Esophagus squamous epithelium (tissue), 5 donors: Measurements from ENCODE around the gene LCP1. TPM values are rescaled to one million over a fixed set of nuclear protein-coding genes. Genes with fewer than 3 reads are reported as not detected.

ENCODE experiments used
- DNase-seq: peaks from one replicate; lab custom pipeline; 2025; lab: John Stamatoyannopoulos, UW
- H3K27ac ChIP-seq, 4 donors: fragments of 200-600 bp; sonication (generic); one replicate each; pipeline ENCODE4 v1.5.1; 2016 to 2019; ENCODE audit warnings: mild to moderate bottlenecking in 1 of 4
- H3K27me3 ChIP-seq, 4 donors: fragments of 200-600 bp; sonication (generic); 1 replicate in 3 of 4; 2 replicates in 1 of 4; pipeline versions ENCODE4 v1.5.1 to v1.6.0; 2017 to 2021; ENCODE audit warnings: antibody characterized with exemption in 1 of 4
- H3K36me3 ChIP-seq, 3 donors: fragments of 200-600 bp; sonication (generic); one replicate each; pipeline ENCODE4 v1.5.1; 2016 to 2019
- H3K4me1 ChIP-seq, 3 donors: fragments of 200-600 bp; sonication (generic); one replicate each; pipeline ENCODE4 v1.5.1; 2017 to 2019
- H3K4me3 ChIP-seq, 4 donors: fragments of 200-600 bp; sonication (generic); 1 replicate in 3 of 4; 2 replicates in 1 of 4; pipeline ENCODE4 v1.5.1; 2016 to 2019; ENCODE audit warnings: mild to moderate bottlenecking in 2 of 4, moderate library complexity in 1 of 4
- H3K9me3 ChIP-seq, 3 donors: fragments of 200-600 bp; sonication (generic); one replicate each; pipeline ENCODE4 v1.5.1; 2016 to 2019
- CTCF ChIP-seq, 6 experiments: fragments of 450-650 bp in 4 of 6; fragments of 200-600 bp in 2 of 6; sonication (generic) in 2 of 6; IDR thresholded peaks; one replicate each; pipeline ENCODE4 v1.5.1; 2016 to 2019; ENCODE audit warnings: antibody characterized with exemption in 6 of 6, mild to moderate bottlenecking in 4 of 6, moderate library complexity in 4 of 6
- POLR2A ChIP-seq, 4 donors: fragments of 450-650 bp; IDR thresholded peaks; one replicate each; pipeline ENCODE4 v1.6.1; 2017; ENCODE audit warnings: antibody characterized with exemption in 4 of 4, mild to moderate bottlenecking in 4 of 4, moderate library complexity in 3 of 4
- WGBS, 2 donors: methylation state at CpG; one replicate each; pipeline ENCODE4 v1.1.5; 2018; 5-methylcytosine and 5-hydroxymethylcytosine counted together
- intact Hi-C: fragments of 100-400 bp; cut with DNase I; formaldehyde crosslinking; loops from one replicate; pipeline ENCODE4 v1.15.0; 2022
- total RNA-seq, 4 donors: library from RNA; depleted of rRNA; stranded (reverse); fragments of >200 nt; gene quantifications; one replicate each; pipeline ENCODE4 v1.1.0, GENCODE V29; 2016
- donor health status: DM: yes; HTN: yes; CAD: no.

LCP1 gene
- total RNA-seq, 4 donors from 2014 or later, result 8.7 to 33.9 (median 21.9) TPM

- Histone ChIP-seq H3K27ac (no peak overlapping the region), H3K9me3 (no peaks in the 10 kb centered on the region), H3K4me1 (no peaks in the 10 kb centered on the region), H3K4me3 (no peak overlapping the region), H3K36me3 (no peaks in the 10 kb centered on the region), H3K27me3 (peaks cover 0 to 6% (median 0%) of the 10 kb centered on the region in 4 donors)
- DNase-seq, result no peak
- no peak for TF ChIP-seq POLR2A (IDR thresholded peaks at IDR 0.05)
- no peak for TF ChIP-seq CTCF (IDR thresholded peaks at IDR 0.05)
- WGBS, 2 donors, result 78 to 89% methylated on average over 5 to 6 of the region's 6 CpGs
- intact Hi-C loops, result no loop called here
These were observed 29.2 kb downstream of the LCP1 start for GRCh38 chr13:46152627-46153328.

DNA sequence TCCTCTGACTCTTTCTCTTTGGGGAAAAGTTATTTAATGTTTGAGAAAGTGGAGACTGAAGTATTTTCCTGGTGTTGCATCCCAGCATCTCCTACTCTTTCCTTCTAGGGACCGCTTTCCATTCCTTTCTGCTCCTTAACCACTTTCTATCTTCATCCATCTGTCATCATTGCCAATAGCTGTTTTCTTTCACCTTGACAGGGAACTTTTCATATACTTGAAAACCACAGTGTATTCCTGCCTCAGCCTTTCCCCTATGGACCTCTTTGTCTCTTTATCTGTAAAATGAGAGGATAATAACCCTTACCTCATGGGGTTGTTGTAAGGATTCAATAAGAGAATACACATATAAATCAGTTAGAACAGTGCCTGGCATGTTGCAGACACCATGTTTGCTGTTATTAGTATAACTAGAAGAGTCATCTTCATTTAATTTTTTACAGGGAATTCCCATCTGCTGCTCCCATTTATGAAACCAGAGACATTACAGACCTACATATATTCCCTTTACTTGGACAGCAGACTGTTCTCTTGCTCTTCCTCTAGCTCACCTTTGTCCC lies 31.8 kb downstream of the LCP1 start:
- no peak for DNase-seq
- peaks cover 0 to 6% (median 0%) of the 10 kb centered on the region in 4 donors for H3K27me3 ChIP-seq
- no peak overlapping the region for H3K27ac ChIP-seq
- H3K4me3 ChIP-seq, result no peak overlapping the region
- H3K4me1 ChIP-seq, result no peaks in the 10 kb centered on the region
- intact Hi-C loops, result no loop called here
- H3K9me3 ChIP-seq, result no peaks in the 10 kb centered on the region
- WGBS, 2 donors, result 95 to 100% methylated on average over 1 of the region's 1 CpG
- TF ChIP-seq CTCF (IDR thresholded peaks at IDR 0.05), result no peak
- no peak for TF ChIP-seq POLR2A (IDR thresholded peaks at IDR 0.05)
- H3K36me3 ChIP-seq, result no peaks in the 10 kb centered on the region

DNA sequence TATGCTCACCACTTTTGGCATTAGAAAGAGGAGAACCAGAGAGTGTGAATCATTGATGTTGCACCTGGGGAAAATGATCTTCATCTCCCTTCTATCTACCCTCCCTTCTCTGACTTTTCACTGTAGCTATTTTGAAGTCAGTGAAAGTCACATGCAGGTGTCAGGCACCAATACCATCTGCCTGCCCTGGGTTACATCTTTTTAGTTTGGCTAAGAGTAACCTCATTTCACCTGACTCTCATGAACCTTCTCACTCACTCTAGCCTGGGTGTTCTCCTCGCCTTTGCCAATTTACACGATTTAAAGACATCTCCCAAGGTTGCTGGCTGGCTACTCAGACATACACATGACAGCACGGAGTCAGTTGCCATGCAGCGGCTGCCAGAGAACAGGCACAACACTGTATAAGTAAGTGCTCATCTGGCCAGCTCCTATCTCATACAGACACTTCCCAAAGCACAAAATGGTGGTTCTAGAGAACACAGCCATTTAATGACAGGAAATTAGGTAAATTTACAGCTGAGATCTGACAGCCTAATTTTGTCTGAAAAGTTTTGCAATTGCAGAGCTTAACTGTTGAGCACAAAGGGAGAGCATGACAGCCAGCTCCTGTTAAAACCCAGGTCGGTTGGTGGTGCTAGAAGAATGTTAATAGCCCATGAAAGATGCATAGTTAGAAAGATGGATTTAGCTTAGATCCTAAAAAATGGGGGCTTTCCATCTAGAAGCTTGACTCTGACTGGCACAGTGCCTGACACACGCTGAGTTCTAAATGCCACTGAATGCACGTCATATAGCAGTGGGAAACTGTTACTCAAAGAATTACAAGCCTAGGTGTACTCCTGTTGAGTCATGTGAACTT lies 32.5 kb downstream of the LCP1 start:
- H3K9me3 ChIP-seq, result no peaks in the 10 kb centered on the region
- H3K27me3 ChIP-seq, result peaks cover 0 to 6% (median 0%) of the 10 kb centered on the region in 4 donors
- no peak for TF ChIP-seq CTCF (IDR thresholded peaks at IDR 0.05)
- no peak for TF ChIP-seq POLR2A (IDR thresholded peaks at IDR 0.05)
- no peak overlapping the region for H3K27ac ChIP-seq
- no peaks in the 10 kb centered on the region for H3K36me3 ChIP-seq
- intact Hi-C loops, result no loop called here
- 66 to 68% methylated on average over 6 of the region's 7 CpGs for whole genome bisulfite sequencing, 2 donors
- no peaks in the 10 kb centered on the region for H3K4me1 ChIP-seq
- no peak for DNase-seq
- no peak overlapping the region for H3K4me3 ChIP-seq

GRCh38 chr13:46146898-46147297 lies 35.1 kb downstream of the LCP1 start:
- Histone ChIP-seq H3K36me3 (no peaks in the 10 kb centered on the region), H3K4me1 (no peaks in the 10 kb centered on the region), H3K4me3 (no peak overlapping the region), H3K9me3 (no peaks in the 10 kb centered on the region), H3K27me3 (peaks cover 0 to 6% (median 0%) of the 10 kb centered on the region in 4 donors), H3K27ac (no peak overlapping the region)
- 17 to 26% methylated on average over 3 of the region's 3 CpGs for WGBS, 2 donors
- intact Hi-C loops, result no loop called here
- DNase-seq, result no peak
- TF ChIP-seq CTCF (IDR thresholded peaks at IDR 0.05) (no peak), POLR2A (IDR thresholded peaks at IDR 0.05) (no peak)

GRCh38 chr13:46145950-46146349 lies 36.0 kb downstream of the LCP1 start:
- H3K9me3 ChIP-seq, result no peaks in the 10 kb centered on the region
- no peaks in the 10 kb centered on the region for H3K36me3 ChIP-seq
- intact Hi-C loops, result no loop called here
- 46 to 56% methylated on average over 2 of the region's 2 CpGs for WGBS, 2 donors
- H3K27ac ChIP-seq, result no peak overlapping the region
- no peak for DNase-seq
- H3K4me1 ChIP-seq, result no peaks in the 10 kb centered on the region
- no peak for TF ChIP-seq POLR2A (IDR thresholded peaks at IDR 0.05)
- TF ChIP-seq CTCF (IDR thresholded peaks at IDR 0.05), result no peak
- no peak overlapping the region for H3K4me3 ChIP-seq
- H3K27me3 ChIP-seq, result peaks cover 0 to 3% (median 0%) of the 10 kb centered on the region in 4 donors
